Activated naive CD8-positive, alpha-beta T cell treated with anti-CD3 and anti-CD28 coated beads, Interleukin-2, amount 10 ng/mL, durations not matched to agents 7 days and 5 days (primary cell): Measurements from ENCODE around the gene ACSM3. TPM values are rescaled to one million over a fixed set of nuclear protein-coding genes. Genes with fewer than 3 reads are reported as not detected.
"Not testable (repeated sequence)": the region's sequence is repeated elsewhere in the genome, so short reads cannot be mapped to it uniquely, and the experiment has no call there.

Experiments used
- ATAC-seq: fragments of 150-1000 bp; cut with Tn5 transposase; one replicate; pipeline ENCODE4 v1.10.0; 2021; ENCODE audit warnings: low read depth, moderate library complexity
- POLR2A ChIA-PET: fragments of 350-600 bp; sonication (Branson Sonifier 250); formaldehyde crosslinking; loops from one replicate; lab custom pipeline; 2021; ENCODE audit warnings: antibody characterized with exemption; lab: Charles Lee
- DNase-seq: peaks from one replicate; pipeline ENCODE4 v3.0.0; 2021
- H3K27ac Mint-ChIP-seq: one replicate; pipeline ENCODE4 v1.8.0; 2022; ENCODE audit warnings: mild to moderate bottlenecking, mixed read lengths
- H3K27me3 Mint-ChIP-seq: one replicate; pipeline ENCODE4 v1.8.0; 2022; ENCODE audit warnings: mild to moderate bottlenecking, moderate library complexity, mixed read lengths
- H3K36me3 Mint-ChIP-seq: one replicate; pipeline ENCODE4 v1.8.0; 2021; ENCODE audit warnings: mild to moderate bottlenecking, mixed read lengths
- H3K4me1 Mint-ChIP-seq: one replicate; pipeline ENCODE4 v1.8.0; 2021; ENCODE audit warnings: mixed read lengths
- H3K4me3 Mint-ChIP-seq: one replicate; pipeline ENCODE4 v1.8.0; 2022; ENCODE audit warnings: mild to moderate bottlenecking, moderate library complexity, mixed read lengths
- H3K9me3 Mint-ChIP-seq: one replicate; pipeline ENCODE4 v1.8.0; 2021; ENCODE audit warnings: mixed read lengths
- total RNA-seq, 2 experiments: library from RNA; stranded (reverse); gene quantifications; one replicate each; pipeline ENCODE4 v1.2.3, GENCODE V29; 2021

ACSM3 gene
- total RNA-seq, 2 experiments from 2014 or later = 9.0 to 9.7 TPM

DNA sequence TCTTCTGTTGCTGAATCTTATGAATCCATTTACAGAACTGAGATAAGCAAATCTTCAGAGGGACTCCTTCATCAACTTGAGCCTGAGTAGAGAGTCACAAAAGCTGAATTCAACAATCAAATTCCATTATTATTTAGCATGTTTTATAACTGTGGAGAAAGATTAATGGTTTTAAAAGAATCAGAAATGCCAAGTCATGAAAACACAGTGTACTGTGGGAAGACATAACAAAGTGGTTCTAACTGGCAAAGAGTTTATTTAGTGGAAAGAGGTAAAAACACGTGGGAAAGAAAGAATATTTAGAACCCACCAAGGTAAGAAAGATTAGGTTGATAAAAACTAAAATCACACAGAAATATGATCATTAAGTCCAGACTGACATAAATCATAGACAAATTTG lies 37.5 kb downstream of the ACSM3 start:
- POLR2A ChIA-PET = interaction anchor here (0.6 kb wide), 1 partner anchor 1387 kb away, joined by 3 read pairs; no protein-coding TSS in a partner anchor
- Mint-ChIP-seq H3K27ac (no peak overlapping the region), H3K9me3 (no peaks in the 10 kb centered on the region), H3K36me3 (peaks cover 13% of the 10 kb centered on the region), H3K27me3 (no peaks in the 10 kb centered on the region), H3K4me3 (no peak overlapping the region), H3K4me1 (peaks cover 18% of the 10 kb centered on the region)
- ATAC-seq = no peak
- no peak for DNase-seq

DNA sequence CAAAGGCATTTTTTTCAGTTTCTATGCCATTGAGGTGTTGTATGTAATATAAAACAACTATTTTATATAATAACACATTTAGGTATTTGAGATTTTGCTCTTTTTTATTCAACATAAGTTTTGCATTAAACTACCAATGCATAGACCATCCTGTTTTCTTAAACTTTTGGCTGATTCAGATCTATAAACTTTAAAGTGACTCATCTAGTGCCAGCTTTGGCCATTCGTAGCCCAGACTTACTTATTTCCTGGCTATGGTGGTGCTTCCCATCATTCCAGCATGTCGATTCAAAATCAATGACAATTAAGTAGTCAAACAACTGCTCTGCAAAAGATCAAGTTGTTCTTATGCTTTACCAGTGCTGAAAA lies 39.4 kb downstream of the ACSM3 start:
- Mint-ChIP-seq H3K9me3 (no peaks in the 10 kb centered on the region), H3K4me1 (peaks cover 21% of the 10 kb centered on the region), H3K27me3 (no peaks in the 10 kb centered on the region), H3K36me3 (peaks cover 10% of the 10 kb centered on the region), H3K4me3 (no peak overlapping the region), H3K27ac (no peak overlapping the region)
- ATAC-seq = no peak
- DNase-seq = no peak
- POLR2A ChIA-PET = no interaction called here

DNA sequence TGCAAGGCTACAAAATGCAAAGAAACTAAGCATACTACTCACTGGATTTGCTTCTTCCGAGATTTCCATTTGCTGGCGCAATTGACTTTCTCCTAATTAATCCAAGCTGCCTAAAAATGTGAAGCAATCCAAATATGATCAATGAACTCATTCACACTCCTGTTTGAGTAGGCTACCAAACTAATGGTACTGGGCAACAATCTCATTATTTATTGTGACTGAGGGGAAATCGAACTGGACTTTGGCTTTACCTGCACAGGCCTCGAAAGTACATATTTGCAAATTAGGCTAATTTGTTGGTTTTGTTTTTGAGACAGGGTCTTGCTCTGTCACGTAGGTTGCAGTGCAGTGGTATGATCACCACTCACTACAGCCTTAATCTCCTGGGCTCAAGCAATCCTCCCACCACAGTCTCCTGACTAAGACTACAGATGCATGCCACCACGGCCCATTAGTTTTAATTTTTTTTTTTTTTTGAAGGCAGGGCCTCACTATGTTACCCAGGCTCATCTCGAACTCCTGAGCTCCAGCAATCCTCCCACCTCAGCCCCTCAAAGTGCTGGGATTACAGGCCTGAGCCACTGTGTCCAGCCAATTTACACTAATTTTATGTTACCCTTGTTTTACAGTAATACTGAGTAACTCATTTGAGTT lies 39.9 kb downstream of the ACSM3 start:
- no peaks in the 10 kb centered on the region for H3K9me3 Mint-ChIP-seq
- no peaks in the 10 kb centered on the region for H3K27me3 Mint-ChIP-seq
- no peak overlapping the region for H3K4me3 Mint-ChIP-seq
- DNase-seq (no peak), ATAC-seq (no peak)
- POLR2A ChIA-PET = no interaction called here
- H3K27ac Mint-ChIP-seq = no peak overlapping the region
- peaks cover 12% of the 10 kb centered on the region for H3K36me3 Mint-ChIP-seq
- peaks cover 18% of the 10 kb centered on the region for H3K4me1 Mint-ChIP-seq

DNA sequence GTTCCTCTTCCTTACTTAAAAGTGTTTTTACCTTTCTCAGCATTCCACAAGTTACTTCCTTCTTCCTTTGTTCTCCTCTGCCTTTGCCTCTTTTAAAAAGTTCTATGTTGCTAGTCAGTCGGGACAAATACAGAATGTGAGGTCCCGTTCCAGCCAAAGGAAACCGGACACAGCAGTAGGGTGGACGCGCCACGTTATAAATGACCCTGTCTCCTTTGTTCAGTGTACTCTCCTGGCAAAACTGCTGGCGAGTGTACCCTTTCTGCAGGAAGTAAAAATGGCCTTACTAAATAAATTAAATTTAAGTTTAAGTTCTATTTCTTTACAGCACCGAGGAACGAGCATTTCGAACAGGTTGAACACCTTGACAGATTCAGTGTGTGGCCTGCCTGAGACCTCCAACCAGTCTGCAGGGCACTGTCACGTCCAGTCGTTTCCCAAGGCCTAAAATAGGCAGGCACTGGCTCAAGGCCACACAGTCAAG lies 41.9 kb downstream of the ACSM3 start:
- H3K4me1 Mint-ChIP-seq = peaks cover 24% of the 10 kb centered on the region
- not testable (repeated sequence) for DNase-seq, H3K36me3 Mint-ChIP-seq, H3K9me3 Mint-ChIP-seq, H3K27me3 Mint-ChIP-seq
- H3K4me3 Mint-ChIP-seq = peak overlapping the region; percentile 95
- peak; percentile 34 for ATAC-seq
- POLR2A ChIA-PET = interaction anchor here (0.9 to 1.4 kb wide), 4 partner anchors 11 to 95 kb away, joined by 3 to 7 read pairs (median 6); partner anchors contain the start of genes LYRM1 and THUMPD1
- H3K27ac Mint-ChIP-seq = peak overlapping the region; percentile 90

DNA sequence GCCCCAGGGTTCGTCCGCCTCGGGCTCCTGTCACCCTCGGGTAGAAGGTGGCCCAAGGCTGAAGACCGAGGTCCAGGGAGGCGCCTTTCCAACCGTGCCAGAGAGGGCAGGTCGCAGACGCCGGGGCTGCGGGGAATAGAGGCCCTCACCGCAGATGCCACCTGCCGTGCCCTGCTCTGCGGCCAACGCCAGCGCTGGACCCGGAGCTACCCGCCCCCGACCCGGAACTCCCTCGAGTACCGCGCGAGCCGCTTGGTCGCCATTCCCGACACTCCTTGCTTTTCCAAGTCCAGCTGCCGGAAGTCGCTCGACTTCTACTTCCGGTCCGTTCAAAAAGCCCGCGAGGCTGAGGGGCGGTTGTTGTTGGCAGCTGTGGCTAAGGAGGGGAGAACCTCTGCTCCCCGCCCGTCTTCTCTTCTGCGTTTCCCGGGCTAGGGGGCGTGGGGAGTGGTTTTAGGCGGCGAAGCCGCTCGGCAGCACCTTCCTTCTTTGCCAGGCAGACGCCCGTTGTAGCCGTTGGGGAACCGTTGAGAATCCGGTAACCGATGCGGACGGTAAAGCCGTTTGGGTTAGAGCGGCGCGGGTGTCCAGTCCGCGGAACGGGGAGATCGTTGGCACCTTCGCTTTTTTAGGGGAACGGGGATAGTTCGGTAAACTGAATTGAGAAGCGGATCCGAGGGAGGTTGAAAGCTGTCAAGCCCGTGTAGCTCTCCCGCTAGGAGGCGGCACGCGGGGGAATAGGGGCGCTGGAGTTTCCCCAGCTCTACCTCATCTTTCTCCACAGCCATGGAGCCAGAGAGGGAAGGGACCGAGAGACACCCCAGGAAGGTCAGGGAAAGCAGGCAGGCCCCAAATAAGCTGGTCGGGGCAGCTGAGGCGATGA lies 42.6 kb downstream of the ACSM3 start, which contains the start of the genes ERI2 and REXO5:
ERI2 (minus strand) TSS at position 305 of the 883 bp plus-strand sequence; CDS start at position 263, 42 bp downstream.
REXO5 (plus strand) TSS at position 360 of the 883 bp plus-strand sequence; CDS start at position 787, 427 bp downstream.
- ATAC-seq (peak; percentile 82), DNase-seq (peak; percentile 79)
- H3K4me1 Mint-ChIP-seq = peaks cover 29% of the 10 kb centered on the region
- H3K36me3 Mint-ChIP-seq = peaks cover 10% of the 10 kb centered on the region
- H3K27me3 Mint-ChIP-seq = no peaks in the 10 kb centered on the region
- H3K4me3 Mint-ChIP-seq = peak within 1 kb of the TSS; percentile 95
- peak within 1 kb of the TSS; percentile 90 for H3K27ac Mint-ChIP-seq
- POLR2A ChIA-PET = interaction anchor here (0.6 to 1.4 kb wide), 11 partner anchors 10 to 96 kb away, joined by 3 to 12 read pairs (median 3); partner anchors contain the start of genes ACSM3, LYRM1 and THUMPD1
- H3K9me3 Mint-ChIP-seq = no peaks in the 10 kb centered on the region

DNA sequence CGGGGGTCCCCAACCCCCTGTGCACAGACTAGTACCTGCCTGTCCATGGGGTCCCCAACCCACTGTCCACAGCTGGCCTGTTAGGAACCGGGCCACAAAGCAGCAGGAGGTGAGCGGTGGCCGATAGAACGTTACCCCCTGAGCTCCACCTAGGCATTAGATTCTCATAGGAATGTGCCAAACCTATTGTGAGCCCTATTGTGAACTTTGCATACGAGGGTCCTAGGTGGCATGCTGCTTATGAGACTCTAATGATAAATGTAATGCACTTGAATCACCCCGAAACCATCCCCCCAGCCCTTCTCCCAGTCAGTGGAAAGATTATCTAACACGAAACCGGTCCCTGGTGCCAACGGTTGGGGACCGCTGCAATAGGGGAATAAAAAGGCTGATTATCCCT lies 44.0 kb downstream of the ACSM3 start:
- Mint-ChIP-seq H3K9me3 (no peaks in the 10 kb centered on the region), H3K36me3 (peaks cover 11% of the 10 kb centered on the region), H3K27me3 (no peaks in the 10 kb centered on the region), H3K4me3 (peak overlapping the region; percentile 95), H3K4me1 (peaks cover 30% of the 10 kb centered on the region), H3K27ac (peak overlapping the region; percentile 90)
- POLR2A ChIA-PET = no interaction called here
- no peak for ATAC-seq
- DNase-seq = no peak

DNA sequence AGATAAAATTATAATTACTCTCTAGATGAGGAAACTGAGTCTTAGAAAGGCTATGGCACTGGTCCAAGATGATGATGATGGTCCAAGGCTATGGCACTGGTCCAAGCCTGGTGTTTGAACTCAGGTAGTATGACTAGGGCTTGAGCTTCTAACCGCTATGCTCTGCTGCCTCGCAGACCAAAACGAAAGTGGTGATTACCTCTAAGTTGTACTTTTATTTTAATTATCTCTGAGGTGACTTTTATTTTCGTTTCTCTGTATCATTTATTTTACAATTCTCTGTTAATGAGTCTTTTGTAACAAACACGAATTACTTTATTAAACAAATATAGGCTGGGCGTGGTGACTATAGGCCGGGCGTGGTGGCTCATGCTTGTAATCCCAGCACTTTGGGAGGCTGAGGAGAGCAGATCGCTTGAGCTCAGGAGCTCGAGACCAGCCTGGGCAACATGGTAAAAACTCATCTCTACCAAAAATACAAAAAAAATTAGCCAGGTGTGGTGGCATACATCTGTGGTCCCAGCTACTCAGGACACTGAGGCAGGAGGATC lies 48.1 kb downstream of the ACSM3 start:
- POLR2A ChIA-PET = interaction anchor here (0.8 kb wide), 1 partner anchor 70 kb away, joined by 3 read pairs; no protein-coding TSS in a partner anchor
- DNase-seq (no peak), ATAC-seq (no peak)
- H3K4me1 Mint-ChIP-seq = peaks cover 32% of the 10 kb centered on the region
- no peaks in the 10 kb centered on the region for H3K9me3 Mint-ChIP-seq
- no peak overlapping the region for H3K4me3 Mint-ChIP-seq
- H3K27me3 Mint-ChIP-seq = no peaks in the 10 kb centered on the region
- peaks cover 26% of the 10 kb centered on the region for H3K36me3 Mint-ChIP-seq
- no peak overlapping the region for H3K27ac Mint-ChIP-seq

DNA sequence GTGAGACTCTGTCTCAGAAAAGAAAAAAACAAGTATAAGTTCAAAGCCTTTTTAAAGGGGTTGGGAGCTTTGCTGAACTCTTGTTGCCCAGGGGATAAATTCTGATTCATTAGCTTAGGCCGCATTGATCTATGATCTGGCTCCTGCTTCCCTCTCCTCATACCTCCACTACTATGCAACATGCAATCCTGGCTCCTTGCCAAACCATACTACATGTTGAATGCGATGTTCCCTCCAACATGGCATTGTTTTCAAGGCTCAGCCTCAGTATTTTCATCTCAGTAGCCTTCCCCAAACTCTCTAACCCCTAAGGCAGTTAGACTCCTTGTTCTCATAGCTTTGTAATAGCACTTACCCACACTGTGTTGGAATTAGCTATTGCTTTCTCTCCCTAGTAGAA lies 48.7 kb downstream of the ACSM3 start:
- peaks cover 32% of the 10 kb centered on the region for H3K4me1 Mint-ChIP-seq
- H3K36me3 Mint-ChIP-seq = peaks cover 28% of the 10 kb centered on the region
- H3K27ac Mint-ChIP-seq = no peak overlapping the region
- no peaks in the 10 kb centered on the region for H3K9me3 Mint-ChIP-seq
- no peak overlapping the region for H3K4me3 Mint-ChIP-seq
- POLR2A ChIA-PET = interaction anchor here (0.8 kb wide), 1 partner anchor 70 kb away, joined by 3 read pairs; no protein-coding TSS in a partner anchor
- no peaks in the 10 kb centered on the region for H3K27me3 Mint-ChIP-seq
- no peak for DNase-seq
- no peak for ATAC-seq

DNA sequence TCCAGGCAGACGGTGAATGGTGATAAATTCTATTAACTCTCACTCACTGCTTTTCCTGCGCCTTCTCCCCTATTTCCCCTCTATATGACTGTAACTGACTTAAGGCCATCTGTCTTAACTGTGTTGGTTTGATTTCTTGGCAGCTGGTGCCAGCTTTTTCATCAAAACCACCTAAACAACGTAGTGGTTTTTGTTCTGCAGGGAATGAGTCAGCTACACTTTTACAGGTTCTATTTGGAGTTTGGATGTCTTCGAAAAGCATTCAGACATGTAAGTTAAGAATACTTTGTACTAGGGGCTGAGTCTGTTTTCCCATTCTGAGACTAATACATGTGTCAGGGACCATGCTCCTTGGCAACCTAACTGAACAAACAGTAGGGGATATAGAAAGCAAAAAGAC lies 51.0 kb downstream of the ACSM3 start:
- DNase-seq (no peak), ATAC-seq (peak; percentile 30)
- Mint-ChIP-seq H3K27me3 (no peaks in the 10 kb centered on the region), H3K4me1 (peaks cover 18% of the 10 kb centered on the region), H3K27ac (no peak overlapping the region), H3K9me3 (no peaks in the 10 kb centered on the region), H3K36me3 (peaks cover 26% of the 10 kb centered on the region), H3K4me3 (no peak overlapping the region)
- POLR2A ChIA-PET = no interaction called here

DNA sequence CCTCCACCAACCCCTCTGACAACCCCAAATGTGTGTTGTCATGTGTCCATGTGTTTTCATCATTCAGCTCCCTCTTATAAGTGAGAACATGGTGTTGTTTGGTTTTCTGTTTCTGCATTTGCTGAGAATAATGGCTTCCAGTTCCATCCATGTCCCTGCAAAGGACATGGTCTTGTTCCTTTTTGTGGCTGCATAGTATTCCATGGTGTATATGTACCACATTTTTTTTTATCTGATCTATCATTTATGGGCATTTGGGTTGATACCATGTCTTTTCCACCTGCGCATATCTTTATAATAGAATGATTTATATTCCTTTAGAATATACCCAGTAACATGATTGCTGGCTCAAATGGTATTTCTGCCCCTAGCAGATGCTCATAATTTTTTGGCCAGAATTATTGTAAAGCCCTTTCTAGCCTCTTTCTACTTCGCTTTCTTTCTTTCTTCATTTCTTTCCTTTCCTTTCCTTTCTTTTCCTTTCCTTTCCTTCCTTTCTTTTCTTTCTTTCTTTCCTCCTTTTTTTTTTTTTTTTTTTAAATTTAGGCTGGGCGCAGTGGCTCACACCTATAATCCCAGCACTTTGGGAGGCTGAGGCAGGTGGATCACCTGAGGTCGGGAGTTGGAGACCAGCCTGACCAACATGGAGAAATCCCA lies 55.2 kb downstream of the ACSM3 start:
- POLR2A ChIA-PET = no interaction called here
- Mint-ChIP-seq H3K4me3 (no peak overlapping the region), H3K4me1 (peaks cover 17% of the 10 kb centered on the region), H3K9me3 (no peaks in the 10 kb centered on the region), H3K27ac (no peak overlapping the region), H3K36me3 (peaks cover 53% of the 10 kb centered on the region), H3K27me3 (no peaks in the 10 kb centered on the region)
- no peak for DNase-seq
- no peak for ATAC-seq

DNA sequence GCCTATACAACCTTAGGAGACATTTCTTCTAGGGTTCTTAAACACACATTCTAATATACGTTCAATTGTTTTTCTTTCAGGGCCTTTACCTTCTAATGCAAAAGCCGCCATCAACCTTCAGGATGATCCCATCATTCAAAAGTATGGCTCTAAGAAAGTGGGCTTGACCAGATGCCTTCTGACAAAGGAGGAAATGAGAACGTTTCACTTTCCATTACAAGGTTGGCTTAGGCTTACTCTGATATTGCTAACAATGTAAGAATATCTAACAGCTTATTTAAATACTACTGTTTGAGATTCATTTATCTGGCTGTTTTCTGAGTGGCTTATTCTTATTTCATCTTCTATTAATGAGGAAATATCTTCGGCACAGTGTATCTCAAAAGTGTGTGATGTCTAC lies 57.9 kb downstream of the ACSM3 start:
- peaks cover 10% of the 10 kb centered on the region for H3K4me1 Mint-ChIP-seq

DNA sequence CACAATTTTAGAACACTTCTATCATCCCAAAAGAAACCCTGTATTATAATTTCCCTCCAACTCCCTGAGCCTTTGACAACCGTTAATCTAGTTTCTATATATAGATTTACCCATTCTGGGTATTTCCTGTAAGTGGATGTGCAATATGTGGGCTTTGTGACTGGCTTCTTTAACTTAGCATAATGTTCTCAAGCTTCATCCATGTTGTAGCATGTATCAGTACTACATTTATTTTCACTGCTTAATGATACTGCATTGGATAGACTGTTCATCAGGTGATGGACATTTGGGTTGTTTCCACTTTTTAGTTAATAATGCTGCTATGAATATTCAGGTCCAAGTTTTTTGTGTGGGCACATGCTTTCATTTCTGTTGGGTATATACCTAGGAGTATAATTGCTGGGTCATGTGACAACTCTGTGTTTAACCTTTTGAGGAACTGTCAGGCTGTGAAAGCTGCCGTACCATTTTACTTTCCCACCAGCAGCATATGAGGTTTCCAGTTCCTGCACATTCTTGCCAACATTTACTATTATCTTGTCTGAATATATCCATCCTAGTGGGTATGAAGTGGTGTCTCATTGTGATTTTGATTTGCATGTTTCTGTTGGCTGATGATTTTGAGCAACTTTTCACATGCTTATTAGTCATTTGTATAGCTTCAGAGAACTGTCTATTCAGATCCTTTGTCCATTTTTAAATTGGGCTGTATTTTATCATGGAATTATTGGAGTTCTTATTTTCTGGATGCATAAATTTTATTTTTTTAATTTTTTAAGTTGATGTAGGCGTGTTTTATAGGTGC lies 58.9 kb downstream of the ACSM3 start:
- peaks cover 51% of the 10 kb centered on the region for H3K36me3 Mint-ChIP-seq
- no peaks in the 10 kb centered on the region for H3K27me3 Mint-ChIP-seq
- DNase-seq = no peak
- H3K4me1 Mint-ChIP-seq = peaks cover 10% of the 10 kb centered on the region
- ATAC-seq = peak; percentile 54
- H3K27ac Mint-ChIP-seq = peak overlapping the region; percentile 72
- no peaks in the 10 kb centered on the region for H3K9me3 Mint-ChIP-seq
- peak overlapping the region; percentile 62 for H3K4me3 Mint-ChIP-seq
- POLR2A ChIA-PET = no interaction called here

More for the DNA sequence above, 57.9 kb downstream of the ACSM3 start:
- Mint-ChIP-seq H3K27ac (no peak overlapping the region), H3K9me3 (no peaks in the 10 kb centered on the region), H3K4me3 (no peak overlapping the region), H3K36me3 (peaks cover 52% of the 10 kb centered on the region), H3K27me3 (no peaks in the 10 kb centered on the region)
- ATAC-seq (no peak), DNase-seq (no peak)
- POLR2A ChIA-PET = interaction anchor here (0.7 kb wide), 1 partner anchor 15 kb away, joined by 3 read pairs; the partner anchor contains the start of genes ERI2 and REXO5
